Left renal cortex interstitium (tissue), 4 donors: ENCODE results near the gene GJE1. TPM values are rescaled to one million over a fixed set of nuclear protein-coding genes. Genes with fewer than 3 reads are reported as not detected.

ENCODE experiments used
- DNase-seq, 4 donors: peaks; one replicate each; pipeline ENCODE4 v3.0.0-alpha.2; 2013; ENCODE audit warnings: low read depth in 4 of 4, low spot score in 2 of 4, missing footprints in 1 of 4
- polyA plus RNA-seq, 4 donors: library from polyadenylated mRNA; unstranded; fragments of 120-200 nt; gene quantifications; one replicate each; pipeline ENCODE4 v1.2.1, GENCODE V29; 2013; ENCODE audit not compliant: insufficient read length in 4 of 4

GJE1 gene
- polyA plus RNA-seq, 4 donors, result not detected

DNA sequence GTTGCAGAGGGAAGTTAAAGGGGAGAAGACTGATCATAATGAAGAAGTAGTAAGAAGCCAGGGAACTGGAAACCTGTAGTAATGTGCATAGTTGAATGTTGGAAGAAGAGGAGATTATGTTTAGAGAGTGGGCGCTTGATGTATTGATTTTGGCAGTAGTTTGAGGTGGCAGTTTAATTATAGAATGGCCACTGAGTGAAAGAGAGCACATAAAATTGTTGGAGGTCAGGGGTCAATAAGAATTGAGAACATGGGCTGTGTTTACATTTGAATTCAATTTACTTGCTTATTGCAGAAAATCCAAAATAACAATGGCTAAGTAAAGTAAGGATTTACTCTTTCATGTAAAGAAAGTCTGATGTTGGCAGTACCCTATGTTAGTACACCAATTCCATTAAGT is 30.1 kb downstream of the GJE1 start:
- no peak for DNase-seq

DNA sequence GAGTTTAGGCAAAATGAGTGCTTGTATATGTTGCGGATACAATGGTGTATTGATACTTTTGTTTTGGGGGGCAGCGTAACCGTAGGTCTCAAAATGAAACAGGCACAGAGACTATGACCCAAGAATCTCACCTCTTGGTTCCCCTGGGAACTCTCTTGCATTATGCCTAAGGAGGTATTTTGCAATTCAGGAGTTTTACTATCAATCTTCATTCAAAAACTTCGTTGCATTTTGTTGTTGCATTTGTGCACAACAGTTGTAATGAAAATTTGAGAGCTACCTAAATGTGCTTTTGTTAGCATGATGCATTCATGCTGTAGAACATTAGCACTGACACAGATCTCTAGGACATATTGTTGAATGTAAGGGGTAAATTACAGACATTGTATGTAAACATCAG is 32.5 kb downstream of the GJE1 start:
- no peak for DNase-seq

DNA sequence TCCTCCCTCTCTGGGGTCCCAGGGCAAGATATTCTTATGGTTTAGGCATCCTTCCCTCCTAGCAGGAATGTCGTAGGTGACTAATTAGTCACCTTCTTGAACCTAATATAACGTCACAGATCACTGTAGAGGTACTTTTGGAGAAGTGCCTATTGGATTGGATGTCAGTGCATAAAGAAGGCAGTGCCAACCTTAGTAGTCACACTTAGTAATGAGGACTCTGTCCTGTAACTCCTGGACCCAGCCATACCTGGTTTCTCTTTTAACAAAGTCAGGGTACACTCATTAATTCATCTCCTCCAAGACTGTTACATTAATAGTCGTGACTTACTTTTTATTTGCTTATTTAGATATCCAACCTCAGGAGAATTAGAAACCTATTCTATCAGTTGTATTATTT is 34.3 kb downstream of the GJE1 start:
- DNase-seq, result no peak

DNA sequence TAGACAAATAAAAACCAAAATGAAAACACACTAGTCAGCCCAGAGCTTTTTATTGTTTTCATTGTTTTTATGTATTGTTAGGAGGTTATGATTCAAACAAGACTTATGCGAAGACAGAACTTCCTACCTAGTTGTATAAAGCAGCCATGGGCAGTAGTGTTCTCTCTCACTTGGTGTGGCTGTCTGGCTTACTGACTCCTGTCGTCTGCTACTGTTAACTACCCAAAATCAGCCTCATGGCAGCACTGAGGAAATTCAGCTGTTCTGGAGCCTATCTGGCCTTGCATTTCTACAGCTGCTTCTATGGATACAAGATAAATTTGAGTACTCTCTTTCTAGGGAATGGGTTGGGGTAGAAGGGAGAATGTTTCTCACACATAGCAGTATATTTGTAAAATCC is 34.8 kb downstream of the GJE1 start:
- no peak for DNase-seq

DNA sequence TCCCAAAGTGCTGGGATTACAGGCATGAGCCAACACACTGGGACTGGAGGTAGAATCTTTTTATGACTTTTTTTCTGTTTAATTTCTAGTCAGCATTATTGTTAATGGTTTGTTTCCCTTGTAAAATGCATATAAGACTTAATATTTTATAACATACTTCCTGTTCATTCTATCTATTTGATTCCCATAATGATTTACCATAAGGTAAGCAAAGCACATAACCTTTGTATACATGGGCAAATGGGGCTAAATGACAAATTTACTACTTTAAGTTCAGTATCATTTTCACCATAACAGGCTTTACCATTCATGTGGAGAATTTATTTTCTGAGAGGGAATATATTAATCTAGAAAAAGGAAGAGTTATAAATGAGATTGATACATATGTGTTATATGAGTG is 38.6 kb downstream of the GJE1 start:
- DNase-seq, result no peak

DNA sequence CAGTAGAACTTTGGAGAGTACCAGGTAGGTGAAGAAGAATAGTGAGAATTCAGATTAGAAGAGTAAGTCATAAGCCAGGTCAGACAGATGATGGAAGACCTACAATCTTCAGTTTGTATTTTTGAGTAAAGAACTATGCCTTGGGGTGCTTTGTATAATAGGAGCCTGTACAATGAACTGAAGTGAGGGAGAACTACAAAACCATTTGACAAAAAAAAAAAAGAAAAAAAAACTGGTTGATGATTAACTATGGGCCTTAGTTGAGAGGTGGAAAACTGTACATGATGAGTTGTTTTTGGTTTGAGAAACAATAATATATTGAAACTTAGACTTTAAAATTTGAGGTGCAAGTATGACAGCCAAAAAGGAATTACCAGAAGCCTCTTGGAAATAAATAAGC is 40.0 kb downstream of the GJE1 start:
- DNase-seq, result no peak

DNA sequence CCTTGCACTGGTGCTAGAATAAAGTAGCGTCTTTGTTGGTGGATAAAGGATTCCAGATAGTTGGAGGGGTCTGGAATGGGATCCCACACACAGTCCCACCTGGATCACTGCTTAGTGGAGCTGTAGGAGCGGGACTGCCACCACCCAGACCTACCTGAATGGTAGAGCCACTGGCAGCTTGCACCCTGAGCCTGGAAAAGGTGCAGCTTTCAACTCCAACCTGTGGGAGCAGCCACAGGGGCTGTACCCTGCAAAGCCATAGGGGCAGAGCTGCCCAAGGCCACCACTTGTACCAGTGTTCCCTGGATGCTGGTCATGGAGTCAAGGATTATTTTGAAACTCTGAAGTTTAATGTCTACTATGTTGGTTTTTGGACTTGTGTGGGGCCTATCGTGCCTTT is 41.3 kb downstream of the GJE1 start:
- DNase-seq, result no peak

DNA sequence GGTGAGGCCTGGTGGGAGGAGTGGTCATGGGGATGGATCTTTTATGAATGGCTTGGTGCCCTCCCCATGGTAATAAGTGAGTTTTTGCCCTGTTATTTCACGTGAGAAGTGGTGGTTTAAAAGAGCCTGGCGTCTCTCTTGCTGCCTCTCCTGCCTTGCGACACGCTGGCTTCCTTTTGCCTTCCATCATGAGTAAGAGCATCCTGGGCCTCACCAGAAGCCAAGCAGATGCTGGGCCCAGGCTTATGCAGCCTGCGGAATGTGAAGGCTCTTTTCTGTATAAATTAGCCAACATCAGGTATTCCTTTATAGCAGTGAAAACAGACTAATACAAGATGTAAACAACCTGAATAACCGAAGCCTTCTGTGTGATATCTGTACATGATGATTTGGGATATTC is 42.0 kb downstream of the GJE1 start:
- no peak for DNase-seq

DNA sequence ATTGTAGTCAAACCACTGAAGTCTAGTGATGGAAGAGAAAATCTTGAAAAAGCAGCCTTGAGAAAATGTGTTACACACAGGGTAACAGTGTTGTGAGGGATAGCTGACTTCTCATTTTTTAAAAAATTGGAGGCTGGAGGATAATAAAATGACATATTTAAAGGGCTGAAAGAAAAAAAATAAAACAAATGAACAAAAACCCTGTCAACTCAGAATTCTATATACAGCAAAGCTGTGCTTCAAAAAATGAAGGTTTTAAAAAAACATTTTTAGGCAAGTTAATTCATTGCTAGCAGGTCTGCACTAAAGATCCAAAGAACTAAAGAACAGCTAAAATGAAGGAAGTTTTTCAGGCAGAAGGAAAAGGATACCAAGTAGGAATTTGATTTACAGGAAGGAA is 45.4 kb downstream of the GJE1 start:
- DNase-seq, result no peak

DNA sequence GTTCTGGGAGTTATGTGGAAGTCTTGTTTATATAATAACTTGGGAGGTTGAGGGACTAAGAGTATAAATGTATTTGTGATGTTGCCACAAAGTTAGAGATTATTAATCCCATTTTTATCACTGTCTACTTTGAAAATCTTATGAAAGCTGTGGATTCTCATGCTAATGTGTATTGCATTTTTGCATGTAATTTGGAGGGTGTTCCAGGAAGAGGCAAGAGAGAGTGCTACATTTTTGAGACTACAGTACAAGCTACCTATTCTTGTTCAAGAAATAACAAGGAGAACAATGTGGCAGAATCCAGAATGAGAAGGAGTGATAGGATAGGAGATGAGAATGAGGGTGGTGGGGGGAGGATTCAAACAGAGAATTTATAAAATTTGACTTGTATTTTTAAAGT is 49.3 kb downstream of the GJE1 start:
- no peak for DNase-seq

DNA sequence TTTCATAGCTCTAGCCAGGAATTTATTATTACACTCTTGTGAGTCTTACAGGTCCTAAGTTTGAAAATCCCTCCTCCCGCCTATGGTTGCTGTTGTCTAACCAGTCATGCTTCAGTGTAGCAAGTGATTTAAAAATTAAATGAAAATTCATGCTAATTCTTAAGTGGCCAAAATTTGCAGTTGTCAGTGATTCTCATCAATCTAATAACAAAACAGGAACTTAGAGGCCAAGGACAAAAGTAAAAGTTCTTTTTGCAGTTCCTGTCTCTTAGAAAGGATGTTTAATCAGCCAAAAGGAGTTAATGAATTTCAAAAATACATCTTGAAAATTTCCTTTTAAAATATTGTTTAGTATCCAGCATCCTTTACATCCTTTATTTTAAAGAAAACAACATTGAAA is 50.6 kb downstream of the GJE1 start:
- DNase-seq, result no peak

DNA sequence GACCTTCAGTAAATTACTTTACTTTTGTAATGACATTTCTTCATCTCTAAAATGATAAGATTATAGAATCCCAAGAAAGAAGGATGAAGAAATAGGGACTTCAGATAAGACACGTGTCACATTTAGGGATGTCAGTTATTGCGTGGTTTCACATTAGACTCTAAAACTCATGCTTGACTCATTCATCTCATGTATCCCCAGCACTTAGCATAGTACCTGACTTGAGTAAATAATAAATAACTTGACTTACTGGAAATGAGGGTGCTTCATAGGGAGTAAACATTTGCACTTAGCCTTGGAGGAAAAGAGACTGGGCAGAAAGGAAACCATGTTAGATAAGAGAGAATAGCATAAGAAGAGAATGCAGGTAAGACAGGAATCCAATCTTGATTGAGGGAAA is 51.6 kb downstream of the GJE1 start:
- DNase-seq, result no peak

Other genes with a start within 250 kb of the GJE1 start
- gene NMBR, start 14.2 kb downstream of the GJE1 start, polyA plus RNA-seq, result under 1 TPM; 0.28 to 0.44 (median 0.29) TPM
- 10 to 100 TPM; 65.0 to 84.4 (median 75.0) TPM for gene VTA1, start 14.3 kb downstream of the GJE1 start, polyA plus RNA-seq
- gene ADGRG6, start 169.1 kb downstream of the GJE1 start, polyA plus RNA-seq, result 10 to 100 TPM; 26.8 to 35.0 (median 27.8) TPM